Psoas muscle (tissue), 8 donors: ENCODE data around the gene TRIM8. TPM values are rescaled to one million over a fixed set of nuclear protein-coding genes. Genes with fewer than 3 reads are reported as not detected.

Experiments used
- ATAC-seq, 4 donors: fragments of 200-7000 bp; cut with Tn5 transposase; one replicate each; pipeline ENCODE4 v1.9.1; 2020; ENCODE audit warnings: moderate library complexity in 3 of 4, mild to moderate bottlenecking in 2 of 4
- DNase-seq, 2 donors: peaks; one replicate each; pipeline ENCODE4 v3.0.0-alpha.2; 2020
- H3K27ac ChIP-seq: fragments of 200-600 bp; one replicate; pipeline ENCODE4 v1.8.0; 2022
- H3K27me3 ChIP-seq, 3 donors: fragments of 200-600 bp in 1 of 3; one replicate each; pipeline versions ENCODE4 v1.6.1 to v1.8.0; 2013 to 2022; ENCODE audit warnings: low read length in 2 of 3, mild to moderate bottlenecking in 2 of 3, moderate library complexity in 1 of 3; ENCODE audit not compliant: insufficient read depth in 3 of 3
- H3K36me3 ChIP-seq, 2 donors: fragments of 200-600 bp in 1 of 2; one replicate each; pipeline versions ENCODE4 v1.6.1 to v1.8.0; 2013 to 2022; ENCODE audit warnings: low read depth in 1 of 2, mild to moderate bottlenecking in 1 of 2, moderate library complexity in 1 of 2; ENCODE audit not compliant: insufficient read depth in 1 of 2
- H3K4me1 ChIP-seq: fragments of 200-600 bp; one replicate; pipeline ENCODE4 v1.8.0; 2022
- H3K4me3 ChIP-seq: fragments of 200-600 bp; one replicate; pipeline ENCODE4 v1.8.0; 2022; ENCODE audit warnings: mild to moderate bottlenecking
- H3K9me3 ChIP-seq: fragments of 200-600 bp; one replicate; pipeline ENCODE4 v1.8.0; 2022
- WGBS, 3 donors: extraction: QIAGEN DNeasy Blood & Tissue Kit; methylation state at CpG; one replicate each; pipeline versions ENCODE4 v1.1.6 to v1.1.7; 2013; 5-methylcytosine and 5-hydroxymethylcytosine counted together
- intact Hi-C, 2 donors: fragments of 100-400 bp; cut with DNase I; formaldehyde crosslinking; loops; one replicate each; pipeline versions ENCODE4 v1.11.0 to v1.14.2; 2022
- polyA plus RNA-seq, 3 donors: library from polyadenylated mRNA; stranded (reverse); fragments of 200-250 nt; gene quantifications; one replicate each; pipeline ENCODE4 v1.2.3, GENCODE V29; 2013
- total RNA-seq, 4 donors: library from RNA; stranded (reverse); fragmentation: NEBNext Ultra II Directional in 2 of 4; extraction: Animal tissue kit (Norgen Biotek cat#: 25700) in 2 of 4; gene quantifications; one replicate each; pipeline versions ENCODE4 v1.2.1 to v1.2.4, GENCODE V29; 2021 to 2023
- TF ChIP-seq, protein P1 (sequence below): fragments of 200-600 bp; IDR thresholded peaks from one replicate; pipeline ENCODE4 v1.8.0; 2022; ENCODE audit warnings: antibody characterized with exemption
- donor health status: healthy with polysubstance abuse.
- donor health status: DM: no; HTN: no; CAD: no; lungs with moderate emphysema.
- donor health status: Bipolar disorder and iron deficiency.
- donor health status: healthy.
- donor health status: DM: yes; HTN: yes; CAD: no.
- donor health status: DM: no; HTN: no; CAD: no.
- donor health status: DM: no; HTN: no; CAD: no.
- donor health status: DM: yes; HTN: yes; CAD: no.

TRIM8 gene
- total and polyA plus RNA-seq, 7 donors = 57.6 to 166 (median 97.2) TPM

DNA sequence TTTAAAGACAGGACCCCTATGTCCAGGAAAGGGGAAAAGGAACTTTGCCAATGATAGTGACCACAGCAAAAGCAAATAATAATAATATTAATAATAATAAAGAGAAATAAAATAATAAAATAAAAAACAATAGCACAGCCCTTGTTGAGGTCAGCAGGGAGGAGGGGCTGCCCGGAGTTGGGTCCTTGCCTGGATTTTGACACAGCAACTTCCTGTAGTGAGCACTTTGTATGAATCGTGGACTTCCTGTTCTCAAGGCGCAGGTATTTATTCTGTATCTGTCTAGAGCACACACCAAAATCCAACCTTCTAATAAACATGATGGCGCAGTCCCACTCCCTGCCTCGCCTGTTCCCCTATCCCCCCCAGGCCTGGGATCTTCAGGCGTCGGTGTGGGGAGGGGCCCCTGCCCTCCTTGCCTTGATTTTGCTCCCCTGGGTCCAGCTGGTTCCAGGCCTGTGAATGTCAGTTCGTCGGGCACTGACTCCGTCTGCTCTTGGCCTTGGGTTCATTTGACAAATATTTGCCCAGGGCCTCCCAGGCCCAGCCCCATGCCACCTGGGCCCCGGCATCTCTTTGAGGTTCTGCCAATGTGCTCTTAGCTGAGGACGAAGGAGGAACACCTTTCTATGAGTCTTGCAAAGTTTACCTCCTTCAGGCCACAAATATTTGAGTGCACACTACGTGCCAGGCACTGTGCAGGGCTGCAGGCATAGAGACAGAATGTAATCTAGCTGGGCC lies 13.9 kb downstream of the TRIM8 start:
- TF ChIP-seq, protein P1, sequence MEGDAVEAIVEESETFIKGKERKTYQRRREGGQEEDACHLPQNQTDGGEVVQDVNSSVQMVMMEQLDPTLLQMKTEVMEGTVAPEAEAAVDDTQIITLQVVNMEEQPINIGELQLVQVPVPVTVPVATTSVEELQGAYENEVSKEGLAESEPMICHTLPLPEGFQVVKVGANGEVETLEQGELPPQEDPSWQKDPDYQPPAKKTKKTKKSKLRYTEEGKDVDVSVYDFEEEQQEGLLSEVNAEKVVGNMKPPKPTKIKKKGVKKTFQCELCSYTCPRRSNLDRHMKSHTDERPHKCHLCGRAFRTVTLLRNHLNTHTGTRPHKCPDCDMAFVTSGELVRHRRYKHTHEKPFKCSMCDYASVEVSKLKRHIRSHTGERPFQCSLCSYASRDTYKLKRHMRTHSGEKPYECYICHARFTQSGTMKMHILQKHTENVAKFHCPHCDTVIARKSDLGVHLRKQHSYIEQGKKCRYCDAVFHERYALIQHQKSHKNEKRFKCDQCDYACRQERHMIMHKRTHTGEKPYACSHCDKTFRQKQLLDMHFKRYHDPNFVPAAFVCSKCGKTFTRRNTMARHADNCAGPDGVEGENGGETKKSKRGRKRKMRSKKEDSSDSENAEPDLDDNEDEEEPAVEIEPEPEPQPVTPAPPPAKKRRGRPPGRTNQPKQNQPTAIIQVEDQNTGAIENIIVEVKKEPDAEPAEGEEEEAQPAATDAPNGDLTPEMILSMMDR = no peak
- peaks cover 10% of the 10 kb centered on the region for H3K4me1 ChIP-seq

DNA sequence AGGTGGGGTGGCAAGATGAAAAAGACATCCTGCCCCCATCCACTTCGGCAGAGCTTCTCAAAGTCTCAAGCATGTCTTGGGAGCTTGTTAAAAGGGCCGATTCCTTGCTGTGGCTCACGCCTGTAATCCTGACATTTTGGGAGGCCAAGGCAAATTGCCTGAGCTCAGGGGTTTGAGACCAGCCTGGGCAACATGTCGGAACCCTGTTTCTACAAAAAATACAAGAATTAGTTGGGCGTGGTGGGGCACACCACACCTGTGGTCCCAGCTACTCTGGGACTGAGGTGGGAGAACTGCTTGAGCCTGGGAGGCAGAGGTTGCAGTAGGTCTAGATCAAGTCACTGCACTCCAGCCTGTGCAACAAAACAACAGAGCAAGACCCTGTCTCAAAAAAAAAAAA lies 14.5 kb downstream of the TRIM8 start:
- TF ChIP-seq, protein P1 = no peak
- no peak overlapping the region for H3K27ac ChIP-seq
- H3K36me3 ChIP-seq = peaks cover 0 to 51% of the 10 kb centered on the region in 2 donors
- WGBS, 3 donors = 72 to 81% (median 79%) methylated on average over 5 of the region's 5 CpGs
- no peaks in the 10 kb centered on the region for H3K27me3 ChIP-seq
- no peaks in the 10 kb centered on the region for H3K9me3 ChIP-seq
- H3K4me1 ChIP-seq = peaks cover 10% of the 10 kb centered on the region
- intact Hi-C loops = no loop called here
- ATAC-seq (no peak), DNase-seq (no peak)
- H3K4me3 ChIP-seq = no peak overlapping the region

More for the DNA sequence above, 13.9 kb downstream of the TRIM8 start:
- Histone ChIP-seq H3K27ac (peak overlapping the region; percentile 44), H3K4me3 (no peak overlapping the region), H3K9me3 (no peaks in the 10 kb centered on the region), H3K27me3 (no peaks in the 10 kb centered on the region), H3K36me3 (peaks cover 0 to 57% of the 10 kb centered on the region in 2 donors)
- intact Hi-C loops = no loop called here
- no peak for ATAC-seq
- peak; percentile 28 to 48 for DNase-seq
- 56 to 62% (median 60%) methylated on average over 13 of the region's 13 CpGs for WGBS, 3 donors

DNA sequence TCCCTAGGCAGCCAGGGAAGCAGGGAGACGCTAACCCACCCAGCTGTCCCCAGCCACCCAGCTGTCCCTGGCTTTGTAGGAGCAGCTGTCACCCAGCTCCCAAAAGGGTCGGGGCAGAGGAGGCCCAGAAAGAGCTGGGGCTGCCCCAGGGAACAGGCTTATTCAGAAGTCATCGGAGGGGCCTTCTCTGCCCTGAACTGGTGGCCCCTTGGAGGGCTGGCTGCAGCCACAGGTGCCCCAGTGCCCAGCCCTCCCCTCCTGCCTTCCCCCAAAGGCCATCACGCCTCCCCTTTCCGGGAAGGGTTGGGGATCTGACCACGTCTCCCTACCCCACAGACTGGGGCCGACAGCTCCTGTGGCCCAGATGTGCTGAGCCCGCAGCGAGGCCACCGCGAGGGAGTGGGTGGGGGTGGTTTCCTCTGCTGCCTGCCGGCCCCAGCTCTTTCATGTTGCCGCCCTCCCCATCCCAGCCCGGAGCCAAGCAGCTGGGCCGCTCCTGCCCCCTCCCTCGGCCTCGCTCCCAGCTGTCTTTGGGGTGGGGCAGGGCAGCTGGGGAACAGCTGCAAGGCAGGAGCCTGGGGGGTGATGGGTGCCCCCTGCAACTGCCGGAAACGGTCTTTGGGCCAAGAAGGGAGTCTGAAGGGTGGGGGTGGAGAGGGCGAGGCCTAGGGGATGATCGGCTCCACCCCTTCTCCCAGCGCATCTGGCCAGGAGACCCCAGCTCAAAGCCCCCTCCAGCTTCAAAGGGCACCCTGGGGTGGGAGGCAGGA lies 16.8 kb downstream of the TRIM8 start:
- WGBS, 3 donors = 6 to 7% (median 6%) methylated on average over 18 to 22 of the region's 22 CpGs
- peak; percentile 72 to 88 for DNase-seq
- no peaks in the 10 kb centered on the region for H3K27me3 ChIP-seq
- H3K4me3 ChIP-seq = no peak overlapping the region
- TF ChIP-seq, protein P1 = no peak
- peak overlapping the region; percentile 23 for H3K27ac ChIP-seq
- peaks cover 10% of the 10 kb centered on the region for H3K4me1 ChIP-seq
- H3K9me3 ChIP-seq = no peaks in the 10 kb centered on the region
- H3K36me3 ChIP-seq = peaks cover 0 to 28% of the 10 kb centered on the region in 2 donors
- ATAC-seq = peak; percentile 57 to 72 (median 72)
- intact Hi-C loops = no loop called here

DNA sequence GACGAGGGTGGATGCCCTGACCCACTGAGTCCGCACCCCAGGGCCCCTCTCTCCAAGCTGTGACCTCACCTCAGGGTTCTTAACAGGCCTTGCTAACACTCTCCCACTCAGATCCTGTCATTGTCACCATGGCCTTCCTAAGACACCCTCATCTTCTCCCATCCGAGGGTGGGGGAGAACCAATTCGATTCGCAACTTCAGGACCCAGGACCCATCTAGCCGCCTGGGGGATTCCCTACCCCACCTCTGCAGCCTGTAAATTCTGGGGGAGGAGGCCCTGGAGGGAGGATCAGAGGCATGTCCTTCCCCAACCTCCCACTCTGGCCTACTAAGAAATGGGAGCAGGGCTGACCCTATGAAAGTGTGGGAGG lies 17.4 kb downstream of the TRIM8 start:
- intact Hi-C loops = no loop called here
- Histone ChIP-seq H3K9me3 (no peaks in the 10 kb centered on the region), H3K4me1 (peaks cover 10% of the 10 kb centered on the region), H3K36me3 (peaks cover 0 to 22% of the 10 kb centered on the region in 2 donors), H3K27me3 (no peaks in the 10 kb centered on the region), H3K4me3 (no peak overlapping the region), H3K27ac (no peak overlapping the region)
- TF ChIP-seq, protein P1 = no peak
- ATAC-seq (peak; percentile 16 to 23 (median 20)), DNase-seq (no peak)
- 35 to 43% (median 38%) methylated on average over 6 of the region's 6 CpGs for WGBS, 3 donors
